Breast epithelium (tissue), 4 donors: ENCODE results near the gene DUS1L. TPM values are rescaled to one million over a fixed set of nuclear protein-coding genes. Genes with fewer than 3 reads are reported as not detected.

Experiments
- DNase-seq, 2 donors: peaks; one replicate each; pipeline ENCODE4 v3.0.0-alpha.2; 2019; ENCODE audit warnings: low spot score in 2 of 2
- H3K27ac ChIP-seq, 2 donors: fragments of 200-600 bp; sonication (generic) in 1 of 2; one replicate each; pipeline ENCODE4 v1.5.1; 2016 to 2019; ENCODE audit warnings: mild to moderate bottlenecking in 1 of 2
- H3K27me3 ChIP-seq, 2 donors: fragments of 200-600 bp; sonication (generic) in 1 of 2; one replicate each; pipeline versions ENCODE4 v1.5.1 to v1.6.0; 2017 to 2019; ENCODE audit warnings: control low read depth in 1 of 2, mild to moderate bottlenecking in 1 of 2
- H3K36me3 ChIP-seq: fragments of 200-600 bp; one replicate; pipeline ENCODE4 v1.5.1; 2019
- H3K4me1 ChIP-seq, 2 donors: fragments of 200-600 bp; sonication (generic); one replicate each; pipeline ENCODE4 v1.5.1; 2016 to 2019; ENCODE audit warnings: control low read depth in 1 of 2
- H3K4me3 ChIP-seq, 3 donors: fragments of 200-600 bp; sonication (generic); 1 replicate in 2 of 3; 2 replicates in 1 of 3; pipeline ENCODE4 v1.5.1; 2016 to 2019; ENCODE audit warnings: mild to moderate bottlenecking in 3 of 3, moderate library complexity in 2 of 3
- H3K9me3 ChIP-seq, 2 donors: fragments of 200-600 bp; sonication (generic) in 1 of 2; one replicate each; pipeline ENCODE4 v1.5.1; 2016 to 2019; ENCODE audit warnings: control low read depth in 1 of 2
- POLR2A ChIP-seq: fragments of 450-650 bp; IDR thresholded peaks from one replicate; pipeline ENCODE4 v1.6.1; 2016; ENCODE audit warnings: antibody characterized with exemption, mild to moderate bottlenecking, moderate library complexity
- POLR2AphosphoS5 ChIP-seq, 3 donors: sonication (generic); formaldehyde crosslinking; IDR thresholded peaks; one replicate each; pipeline ENCODE4 v1.6.1; 2017; ENCODE audit warnings: antibody characterized with exemption in 3 of 3
- intact Hi-C: fragments of 100-400 bp; cut with DNase I; formaldehyde crosslinking; loops from one replicate; pipeline ENCODE4 v1.15.1; 2023; ENCODE audit warnings: low total_unique reads
- total RNA-seq, 3 donors: library from RNA; depleted of rRNA; stranded (reverse); fragments of >200 nt; gene quantifications; one replicate each; pipeline ENCODE4 v1.1.0, GENCODE V29; 2016
- TF ChIP-seq, protein P1 (sequence below), 3 donors: fragments of 450-650 bp; IDR thresholded peaks; one replicate each; pipeline ENCODE4 v1.5.1; 2016 to 2017; ENCODE audit warnings: antibody characterized with exemption in 3 of 3, mild to moderate bottlenecking in 3 of 3, moderate library complexity in 3 of 3

Gene DUS1L
- total RNA-seq, 3 donors from 2014 or later, result 55.0 to 96.4 (median 82.0) TPM

DNA sequence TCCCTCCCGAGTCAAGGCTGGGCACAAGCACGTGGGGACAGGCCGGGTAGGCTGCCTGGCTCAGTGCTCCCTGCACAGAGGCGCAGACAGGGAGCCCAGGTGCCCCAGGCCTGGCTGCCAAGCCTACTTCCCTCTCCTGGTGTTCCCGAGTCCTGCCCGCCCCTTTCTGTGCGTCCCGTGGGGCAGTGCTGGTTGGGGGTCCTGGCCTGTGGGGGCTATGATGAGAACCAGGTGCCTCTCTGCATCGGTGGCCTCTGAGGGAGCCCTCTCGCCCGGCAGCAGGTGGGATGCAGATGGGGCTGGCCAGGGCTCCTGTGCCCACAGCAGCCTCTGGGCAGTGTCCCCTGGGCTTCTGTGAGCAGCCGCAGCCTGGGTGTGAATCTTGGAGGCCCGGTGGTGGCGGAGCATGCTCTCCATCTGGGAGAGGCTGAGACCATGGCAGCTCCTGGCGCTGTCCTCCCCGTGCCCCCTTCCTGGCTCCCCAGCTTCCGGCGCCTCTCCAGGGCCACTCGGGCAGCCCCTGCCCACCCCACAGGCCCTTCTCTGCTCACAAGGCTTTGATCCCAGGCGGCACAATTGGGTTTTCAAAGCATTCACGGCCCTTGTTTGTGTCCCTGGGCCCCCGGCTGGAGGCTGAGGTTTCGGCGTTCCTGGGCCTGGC, 50.2 kb downstream of the DUS1L start:
- intact Hi-C loops, result no loop called here
- DNase-seq, result no peak
- Histone ChIP-seq H3K36me3 (no peaks in the 10 kb centered on the region), H3K27ac (no peak overlapping the region), H3K4me1 (no peaks in the 10 kb centered on the region), H3K27me3 (no peaks in the 10 kb centered on the region), H3K9me3 (no peaks in the 10 kb centered on the region), H3K4me3 (no peak overlapping the region)
- TF ChIP-seq, protein P1, sequence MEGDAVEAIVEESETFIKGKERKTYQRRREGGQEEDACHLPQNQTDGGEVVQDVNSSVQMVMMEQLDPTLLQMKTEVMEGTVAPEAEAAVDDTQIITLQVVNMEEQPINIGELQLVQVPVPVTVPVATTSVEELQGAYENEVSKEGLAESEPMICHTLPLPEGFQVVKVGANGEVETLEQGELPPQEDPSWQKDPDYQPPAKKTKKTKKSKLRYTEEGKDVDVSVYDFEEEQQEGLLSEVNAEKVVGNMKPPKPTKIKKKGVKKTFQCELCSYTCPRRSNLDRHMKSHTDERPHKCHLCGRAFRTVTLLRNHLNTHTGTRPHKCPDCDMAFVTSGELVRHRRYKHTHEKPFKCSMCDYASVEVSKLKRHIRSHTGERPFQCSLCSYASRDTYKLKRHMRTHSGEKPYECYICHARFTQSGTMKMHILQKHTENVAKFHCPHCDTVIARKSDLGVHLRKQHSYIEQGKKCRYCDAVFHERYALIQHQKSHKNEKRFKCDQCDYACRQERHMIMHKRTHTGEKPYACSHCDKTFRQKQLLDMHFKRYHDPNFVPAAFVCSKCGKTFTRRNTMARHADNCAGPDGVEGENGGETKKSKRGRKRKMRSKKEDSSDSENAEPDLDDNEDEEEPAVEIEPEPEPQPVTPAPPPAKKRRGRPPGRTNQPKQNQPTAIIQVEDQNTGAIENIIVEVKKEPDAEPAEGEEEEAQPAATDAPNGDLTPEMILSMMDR (IDR thresholded peaks at IDR 0.05), result no peak
- TF ChIP-seq POLR2AphosphoS5 (IDR thresholded peaks at IDR 0.05) (no peak), POLR2A (no peak)

DNA sequence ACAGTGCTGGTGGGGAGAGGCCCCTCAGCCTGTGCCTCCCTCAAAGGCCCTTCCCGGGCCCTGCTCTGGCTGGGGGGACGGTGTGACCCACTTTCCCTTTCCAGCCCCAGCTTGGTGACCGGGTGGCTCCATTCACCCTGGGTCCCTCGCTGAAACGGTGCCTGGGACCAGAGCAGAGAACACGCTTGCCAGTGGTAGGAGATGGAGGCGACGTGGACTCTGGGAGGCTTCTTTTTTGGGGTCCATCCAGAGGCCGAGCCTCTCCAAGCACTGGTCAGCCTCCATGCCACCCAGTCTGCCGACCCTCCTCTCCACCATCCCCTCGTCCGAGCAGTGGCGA, 50.7 kb downstream of the DUS1L start:
- no peak for TF ChIP-seq POLR2A
- TF ChIP-seq POLR2AphosphoS5 (IDR thresholded peaks at IDR 0.05), result no peak
- TF ChIP-seq, protein P1 (IDR thresholded peaks at IDR 0.05), result no peak
- Histone ChIP-seq H3K27ac (no peak overlapping the region), H3K4me3 (no peak overlapping the region), H3K9me3 (no peaks in the 10 kb centered on the region), H3K36me3 (no peaks in the 10 kb centered on the region), H3K27me3 (no peaks in the 10 kb centered on the region), H3K4me1 (no peaks in the 10 kb centered on the region)
- no peak for DNase-seq
- intact Hi-C loops, result no loop called here

DNA sequence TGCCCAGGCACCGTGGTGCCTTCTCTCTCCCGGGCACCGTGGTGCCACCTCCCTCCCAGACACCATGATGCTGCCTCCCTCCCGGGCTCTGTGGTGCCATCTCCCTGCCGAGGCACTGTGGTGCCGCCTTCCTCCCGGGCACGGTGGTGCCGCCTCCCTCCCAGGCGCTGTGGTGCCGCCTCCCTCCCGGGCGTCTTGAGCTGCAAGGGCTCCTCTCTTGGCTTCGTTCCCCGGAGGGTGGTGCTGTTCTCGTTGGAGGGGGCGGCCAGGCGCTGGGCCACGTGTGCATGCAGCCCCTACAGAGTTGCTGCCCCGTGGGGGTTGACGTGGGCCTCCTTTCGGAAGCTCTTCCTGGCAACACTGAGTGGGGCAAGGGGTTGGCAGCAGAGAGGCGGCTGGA, 51.2 kb downstream of the DUS1L start:
- no peak overlapping the region for H3K4me3 ChIP-seq
- TF ChIP-seq, protein P1 (IDR thresholded peaks at IDR 0.05), result no peak
- no peak for TF ChIP-seq POLR2AphosphoS5 (IDR thresholded peaks at IDR 0.05)
- no peak for TF ChIP-seq POLR2A
- no peaks in the 10 kb centered on the region for H3K27me3 ChIP-seq
- intact Hi-C loops, result no loop called here
- no peaks in the 10 kb centered on the region for H3K36me3 ChIP-seq
- no peaks in the 10 kb centered on the region for H3K4me1 ChIP-seq
- H3K9me3 ChIP-seq, result no peaks in the 10 kb centered on the region
- H3K27ac ChIP-seq, result no peak overlapping the region
- no peak for DNase-seq

DNA sequence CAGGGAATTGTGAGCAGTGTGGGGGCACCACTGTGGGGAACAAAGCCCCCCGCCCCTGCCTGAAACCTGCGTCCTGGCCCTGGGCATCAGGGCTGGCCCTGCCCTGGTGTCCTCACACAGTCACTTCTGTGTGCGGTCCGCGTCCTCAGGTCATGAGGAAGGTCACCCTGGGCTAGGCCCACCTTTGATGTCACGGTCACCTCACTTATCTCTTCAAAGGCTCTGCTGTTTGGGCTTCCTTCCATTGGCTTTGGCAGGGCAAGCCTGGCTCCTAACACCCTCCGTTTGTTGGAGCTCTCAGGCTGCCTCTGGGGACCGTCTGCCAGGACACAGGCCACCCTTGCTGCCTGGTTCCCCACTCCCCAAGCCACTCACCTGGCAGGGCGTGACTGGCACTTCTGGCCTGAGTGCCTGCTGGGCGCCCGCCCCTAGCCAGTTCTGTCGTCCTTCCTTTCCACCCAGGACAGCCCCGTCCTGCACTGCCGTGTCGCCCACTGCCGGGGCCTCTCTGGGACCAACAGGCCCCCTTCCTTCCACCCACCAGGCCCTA, 51.8 kb downstream of the DUS1L start:
- H3K36me3 ChIP-seq, result no peaks in the 10 kb centered on the region
- no peak for TF ChIP-seq POLR2A
- no peak for TF ChIP-seq POLR2AphosphoS5 (IDR thresholded peaks at IDR 0.05)
- TF ChIP-seq, protein P1 (IDR thresholded peaks at IDR 0.05), result no peak
- H3K9me3 ChIP-seq, result no peaks in the 10 kb centered on the region
- DNase-seq, result no peak
- H3K4me3 ChIP-seq, result no peak overlapping the region
- H3K4me1 ChIP-seq, result no peaks in the 10 kb centered on the region
- peak overlapping the region; percentile 54 to 68 for H3K27ac ChIP-seq
- H3K27me3 ChIP-seq, result no peaks in the 10 kb centered on the region
- intact Hi-C loops, result no loop called here

DNA sequence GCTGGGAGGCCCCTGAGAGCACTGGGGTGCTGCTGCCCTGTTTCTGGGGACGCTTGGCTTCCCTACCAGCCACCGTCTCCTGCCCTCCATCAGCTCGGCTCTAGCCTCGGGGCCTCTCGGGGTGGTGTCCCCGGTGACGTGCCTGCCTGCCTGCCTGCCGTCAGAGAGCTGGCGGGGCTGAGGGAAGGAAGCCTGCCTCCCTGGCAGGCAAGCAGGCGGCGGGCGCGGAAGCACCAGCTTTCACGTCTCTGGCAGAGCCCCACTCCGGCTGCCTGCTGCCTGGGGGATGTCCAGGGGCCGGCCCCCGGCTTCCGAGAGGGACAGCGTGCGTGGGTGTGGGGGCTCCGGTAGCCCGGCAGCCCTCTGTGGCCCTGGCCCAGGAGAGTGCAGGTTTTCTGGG, 52.3 kb downstream of the DUS1L start:
- intact Hi-C loops, result no loop called here
- peak overlapping the region; percentile 54 to 68 for H3K27ac ChIP-seq

More for the DNA sequence above, 52.3 kb downstream of the DUS1L start:
- no peak overlapping the region for H3K4me3 ChIP-seq
- H3K4me1 ChIP-seq, result no peaks in the 10 kb centered on the region
- H3K27me3 ChIP-seq, result no peaks in the 10 kb centered on the region
- DNase-seq, result no peak
- TF ChIP-seq POLR2A (no peak), POLR2AphosphoS5 (IDR thresholded peaks at IDR 0.05) (no peak)
- TF ChIP-seq, protein P1 (IDR thresholded peaks at IDR 0.05), result no peak
- H3K36me3 ChIP-seq, result no peaks in the 10 kb centered on the region
- no peaks in the 10 kb centered on the region for H3K9me3 ChIP-seq
